Ammon's horn (tissue), 1 donor: ENCODE results near the gene LRRC8C.
"Not testable (repeated sequence)": the region's sequence is repeated elsewhere in the genome, so short reads cannot be mapped to it uniquely, and the experiment has no call there.

Experiments used
- DNase-seq: peaks from one replicate; pipeline ENCODE4 v3.0.0-alpha.2; 2016; ENCODE audit warnings: low spot score

Gene LRRC8C

DNA sequence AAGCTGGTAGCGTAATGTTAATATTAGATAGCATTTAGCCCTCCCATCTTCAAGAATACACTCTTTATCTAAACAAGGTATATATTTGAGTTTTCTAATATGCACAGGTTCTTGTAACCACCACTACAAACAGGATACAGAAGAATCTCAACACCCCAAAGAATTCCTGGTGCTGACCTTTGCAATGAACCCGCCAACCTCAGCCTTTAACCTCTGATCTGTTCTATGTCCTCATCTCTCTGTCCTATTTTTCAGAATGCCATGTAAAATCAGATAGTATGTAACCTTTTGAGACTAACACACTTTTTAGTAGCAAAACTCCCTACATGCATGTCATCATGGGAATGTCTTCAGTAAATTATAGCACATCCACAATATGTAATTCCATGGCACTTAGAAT, 71.1 kb downstream of the LRRC8C start:
- DNase-seq = no peak

DNA sequence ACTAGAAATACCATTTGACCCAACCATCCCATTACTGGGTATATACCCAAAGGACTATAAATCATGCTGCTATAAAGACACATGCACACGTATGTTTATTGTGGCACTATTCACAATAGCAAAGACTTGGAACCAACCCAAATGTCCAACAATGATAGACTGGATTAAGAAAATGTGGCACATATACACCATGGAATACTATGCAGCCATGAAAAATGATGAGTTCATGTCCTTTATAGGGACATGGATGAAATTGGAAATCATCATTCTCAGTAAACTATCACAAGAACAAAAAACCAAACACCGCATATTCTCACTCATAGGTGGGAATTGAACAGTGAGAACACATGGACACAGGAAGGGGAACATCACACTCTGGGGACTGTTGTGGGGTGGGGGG, 72.0 kb downstream of the LRRC8C start:
- not testable (repeated sequence) for DNase-seq

DNA sequence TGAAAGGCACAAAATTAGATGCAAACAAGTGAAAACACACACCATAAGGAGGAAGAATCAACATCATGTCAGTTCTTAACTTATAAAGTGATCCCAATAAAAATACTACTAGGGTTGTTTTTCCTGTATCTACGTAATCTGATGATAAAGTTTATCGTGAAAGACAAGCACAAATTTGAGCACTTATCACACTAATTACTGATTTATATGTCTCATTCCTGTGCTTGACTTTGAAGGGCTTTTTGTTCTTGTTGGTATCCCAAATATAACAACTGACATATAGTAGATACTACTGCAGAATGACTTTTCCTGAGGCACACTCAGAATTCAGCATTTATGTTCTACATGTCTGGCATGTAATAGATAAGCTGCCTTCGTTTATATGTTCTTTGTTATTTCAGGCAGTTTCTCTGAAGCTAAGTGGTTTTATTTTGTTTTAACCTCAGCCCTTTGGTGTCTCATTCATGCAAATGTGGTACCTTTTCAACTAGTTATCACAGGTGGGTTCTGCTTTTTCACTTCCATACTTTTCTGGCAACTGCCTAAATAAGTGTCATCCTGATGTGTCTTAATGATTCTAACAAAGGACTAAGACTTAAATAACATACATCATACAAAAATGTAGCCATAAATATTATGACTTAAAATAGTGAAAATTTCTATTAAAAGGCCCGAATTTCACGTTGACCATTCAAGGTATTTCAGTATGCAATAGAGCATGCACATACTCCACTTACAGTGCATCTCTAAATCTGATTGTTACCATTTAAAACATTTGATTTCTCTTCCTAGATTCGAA, 73.2 kb downstream of the LRRC8C start:
- DNase-seq = no peak

DNA sequence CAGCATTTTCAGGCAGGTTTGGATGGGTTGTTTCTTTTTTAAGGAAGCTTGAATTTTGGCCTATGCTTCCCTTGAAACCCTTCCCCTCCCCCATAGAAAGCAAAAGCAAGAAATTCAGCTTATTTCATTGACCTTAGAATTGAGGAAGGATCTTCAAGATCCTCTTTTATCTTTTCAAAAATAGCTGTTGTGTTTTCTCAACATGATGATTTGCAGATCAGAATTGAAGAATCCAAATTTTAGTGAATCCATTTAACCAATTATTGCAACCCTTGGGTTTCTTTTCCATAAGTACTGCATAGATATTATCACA, 73.7 kb downstream of the LRRC8C start:
- no peak for DNase-seq

DNA sequence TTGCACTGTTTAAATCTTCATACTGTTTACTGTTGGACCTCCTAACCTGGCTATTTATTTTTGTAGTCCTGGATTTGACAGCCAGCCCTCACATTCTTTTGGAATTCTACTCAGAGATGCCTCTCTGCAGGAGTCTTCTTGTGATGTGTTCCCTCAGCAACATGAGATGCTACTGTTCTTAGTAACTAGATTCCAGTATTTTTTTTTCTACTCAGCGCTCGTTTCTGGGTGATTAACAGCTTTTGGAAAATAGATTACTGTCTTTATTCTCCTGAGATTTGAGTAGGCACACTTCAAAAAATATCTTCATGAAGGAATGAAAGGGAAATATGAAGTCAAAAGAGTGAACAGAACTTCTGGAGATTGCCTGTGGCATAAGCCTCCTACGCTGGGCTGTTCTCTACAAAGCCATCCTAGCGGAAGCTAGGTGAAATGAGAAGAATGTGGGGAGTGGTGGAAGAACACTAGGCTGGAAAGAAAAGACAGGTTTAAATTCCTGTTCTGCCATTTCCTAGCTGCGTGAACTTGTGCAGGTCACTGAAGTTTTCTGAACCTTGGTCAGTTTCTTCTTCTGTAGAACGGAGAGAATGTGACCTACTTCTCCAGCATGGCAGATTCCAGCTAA, 75.9 kb downstream of the LRRC8C start:
- DNase-seq = no peak

DNA sequence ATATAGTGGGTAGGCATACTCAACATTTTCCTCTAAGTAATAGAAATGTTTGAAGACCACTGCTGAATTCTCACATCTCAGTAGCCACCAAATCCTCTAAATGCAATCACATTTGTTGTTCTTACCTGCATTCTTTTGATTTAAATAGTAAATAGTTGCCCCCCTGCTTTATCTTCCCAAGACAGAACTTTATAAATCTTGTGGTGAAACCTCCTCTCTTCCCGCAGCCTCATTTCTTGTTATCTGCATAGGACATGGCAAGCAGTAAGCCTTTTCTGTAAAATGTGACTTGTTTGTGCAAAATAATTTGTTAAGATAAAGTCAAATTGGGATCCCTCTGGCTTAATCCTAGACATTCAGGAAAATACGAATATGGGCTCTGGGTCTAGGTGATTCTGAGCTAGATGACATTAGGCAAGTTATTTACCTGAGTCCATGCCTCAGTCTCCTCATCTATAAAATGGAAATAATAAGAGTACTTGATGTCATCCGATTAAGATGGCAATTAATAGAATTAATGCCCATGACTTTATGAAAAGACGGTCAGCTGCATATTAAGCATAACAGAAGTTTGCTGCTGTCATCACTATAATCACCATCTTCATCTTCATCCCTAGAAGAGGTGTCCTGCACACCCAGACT, 77.7 kb downstream of the LRRC8C start:
- no peak for DNase-seq

DNA sequence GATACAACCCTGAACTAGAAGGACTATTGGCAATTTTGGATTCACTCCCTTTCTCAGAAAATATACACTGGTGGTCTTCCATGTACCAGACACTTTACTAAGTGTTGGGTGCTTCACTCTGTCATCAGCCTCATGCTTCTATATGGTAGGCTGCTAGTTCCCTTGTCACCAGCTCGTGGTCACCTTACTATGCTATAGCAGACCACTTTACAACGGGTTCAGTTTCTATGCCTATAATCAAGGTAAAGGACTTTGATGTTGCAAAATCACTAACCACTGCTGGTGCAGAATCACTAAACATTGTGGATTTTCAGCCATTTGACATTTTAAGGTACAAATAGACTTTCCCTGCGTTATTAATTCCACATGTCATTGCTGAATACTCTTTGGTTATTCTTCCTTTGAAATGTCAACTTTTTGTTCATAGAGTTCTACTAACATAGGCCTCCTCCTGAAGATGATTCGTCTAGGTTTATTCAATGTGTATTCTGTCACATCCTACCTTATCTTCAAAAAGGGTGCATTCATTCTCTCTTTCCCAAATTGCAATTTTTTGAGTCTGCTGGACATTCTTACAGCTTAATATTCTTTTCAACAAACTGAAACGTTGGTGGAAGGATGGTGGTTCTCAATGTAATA, 78.3 kb downstream of the LRRC8C start:
- no peak for DNase-seq

DNA sequence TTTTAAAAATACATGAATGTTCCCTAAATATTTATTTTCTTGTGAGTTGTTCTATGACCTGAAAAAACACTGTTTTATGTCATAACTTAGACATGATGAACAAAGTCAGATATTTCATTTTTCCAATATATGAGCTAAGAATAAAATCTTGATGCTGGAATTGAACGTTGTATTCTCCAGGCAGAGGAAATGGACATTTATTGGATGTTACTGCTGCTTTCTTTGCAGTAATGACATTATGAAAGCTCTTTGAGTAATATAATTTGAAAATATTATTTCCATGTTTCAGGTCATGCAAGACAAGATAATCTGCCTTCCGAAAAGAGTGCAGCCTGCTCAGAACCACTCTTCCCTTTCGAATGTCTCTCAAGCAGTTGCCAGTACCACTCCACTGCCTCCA, 79.5 kb downstream of the LRRC8C start:
- no peak for DNase-seq

DNA sequence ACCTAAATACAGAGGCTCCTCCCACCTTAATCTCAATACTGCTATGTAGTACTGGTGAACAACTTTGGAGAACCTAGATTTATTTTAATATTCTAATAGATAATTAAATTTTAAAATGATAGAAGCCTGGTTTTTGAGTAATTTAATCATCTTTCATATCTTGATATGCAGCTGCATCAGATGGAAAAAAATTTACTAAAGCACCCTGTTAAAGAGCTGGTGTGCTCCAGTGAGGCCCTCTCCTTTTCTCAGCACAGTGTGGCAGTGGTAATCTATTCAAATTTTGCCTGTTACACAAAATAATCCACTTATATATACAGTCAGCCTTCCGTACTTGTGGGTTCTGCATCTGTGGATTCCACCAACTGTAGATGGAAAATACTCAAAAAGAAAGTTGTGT, 82.8 kb downstream of the LRRC8C start:
- DNase-seq = no peak

DNA sequence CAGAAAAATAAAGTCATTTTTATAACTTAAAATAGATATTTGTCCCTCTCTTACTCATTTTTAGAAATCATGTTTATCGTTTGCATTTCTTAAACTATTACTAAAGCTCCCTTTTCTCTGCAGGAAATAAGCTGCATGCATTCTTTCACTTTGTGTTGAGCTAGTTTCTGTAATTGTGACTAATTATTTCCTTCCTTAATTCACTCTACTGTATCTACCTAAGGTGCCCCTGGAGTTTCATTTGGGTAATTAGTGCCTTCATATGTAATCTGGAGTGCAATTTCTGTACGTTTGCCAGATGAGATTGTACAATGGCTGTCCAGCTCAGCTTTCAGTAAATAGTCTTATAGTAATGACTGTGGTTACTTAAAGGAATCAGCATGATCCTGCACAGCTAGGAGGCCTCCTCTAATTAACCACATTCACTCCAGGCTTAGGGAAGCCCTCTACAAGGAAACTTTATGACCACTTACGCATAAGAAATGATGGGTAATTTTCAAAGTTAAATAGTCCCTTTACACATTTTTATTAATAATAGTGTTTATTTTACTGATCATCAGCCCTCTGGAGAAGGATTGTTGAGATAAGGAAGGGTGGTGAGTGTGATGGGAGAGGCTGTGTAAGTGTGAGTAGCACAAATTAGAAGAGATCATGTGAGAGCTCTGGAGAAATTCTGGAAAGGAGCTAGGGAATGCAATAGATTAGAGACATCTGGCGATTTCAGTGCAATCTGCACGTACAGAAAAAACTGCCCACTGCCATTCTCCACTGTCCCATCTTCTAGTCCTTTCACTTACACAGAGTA, 86.8 kb downstream of the LRRC8C start:
- no peak for DNase-seq

DNA sequence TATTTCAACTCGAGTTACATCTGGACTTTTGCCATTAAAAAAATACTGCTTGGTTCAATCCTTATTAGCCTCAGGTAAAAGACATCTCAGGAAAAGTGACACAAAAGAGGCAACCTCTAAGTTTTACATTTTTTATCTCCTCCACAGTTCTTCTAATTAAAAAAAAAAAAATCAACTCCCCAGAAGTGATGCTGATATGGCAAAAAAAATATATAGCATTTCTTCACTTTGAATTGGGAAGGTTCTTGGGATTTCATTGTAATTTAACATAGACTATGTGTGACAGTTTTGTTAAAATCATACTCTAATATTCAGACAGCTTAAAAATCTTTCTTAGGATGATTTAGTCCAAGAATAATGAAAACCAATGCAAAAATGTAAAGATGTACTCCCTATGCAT, 87.9 kb downstream of the LRRC8C start:
- DNase-seq = no peak

DNA sequence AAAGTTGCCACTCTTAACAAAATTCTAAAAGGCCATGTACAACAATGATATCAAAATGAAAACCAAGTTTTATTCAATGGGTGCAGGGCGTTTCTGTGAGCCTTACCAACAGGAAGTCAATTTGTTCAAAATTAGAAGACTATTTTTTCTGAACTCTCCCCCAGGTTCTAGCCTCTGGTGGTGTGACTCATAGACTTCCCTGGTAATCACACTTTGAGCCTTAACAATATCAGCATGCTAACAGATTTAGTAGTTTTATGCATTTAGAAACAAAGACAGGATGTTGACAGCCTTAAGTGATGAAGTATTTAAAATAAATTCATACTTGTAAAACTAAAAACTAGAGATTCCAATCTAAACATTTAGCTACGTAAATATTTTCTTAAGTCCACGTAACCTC, 88.4 kb downstream of the LRRC8C start:
- no peak for DNase-seq

DNA sequence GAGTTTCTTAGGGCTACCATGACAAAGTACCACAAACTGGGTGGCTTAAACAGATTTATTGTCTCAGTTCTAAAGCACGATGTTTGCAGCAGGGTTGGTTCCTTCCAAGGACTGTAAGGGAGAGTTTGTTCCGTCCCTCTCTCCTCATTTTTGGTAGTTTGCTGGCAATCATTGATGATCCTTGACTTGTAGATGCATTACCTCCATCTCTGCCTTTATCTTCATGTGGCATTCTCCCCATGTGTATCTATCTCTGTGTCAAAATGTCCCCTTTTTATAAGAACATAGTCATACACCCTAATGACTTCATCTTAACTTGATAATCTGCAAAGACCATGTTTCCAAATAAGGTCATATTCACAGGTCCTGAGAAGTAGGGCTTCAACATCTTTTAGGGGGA, 90.2 kb downstream of the LRRC8C start:
- no peak for DNase-seq

DNA sequence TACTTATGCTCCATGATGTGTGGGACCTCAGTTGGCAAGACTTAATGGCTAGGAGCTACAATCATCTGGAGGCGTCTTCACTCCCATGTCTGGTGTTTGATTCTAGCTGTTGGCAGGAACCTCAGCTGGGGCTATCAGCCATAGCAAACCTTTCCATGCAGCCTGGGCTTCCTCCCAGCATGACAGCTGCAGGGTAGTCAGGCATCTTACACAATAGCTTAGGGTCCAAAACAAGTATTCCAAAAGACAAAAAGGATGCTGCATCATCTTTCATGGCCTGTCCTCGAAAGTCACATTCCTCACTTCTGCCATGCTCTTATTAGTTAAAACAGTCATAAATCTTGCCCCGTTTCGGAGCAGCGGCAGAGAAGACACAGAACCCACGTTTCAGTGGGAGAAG, 90.9 kb downstream of the LRRC8C start:
- peak; percentile 30 for DNase-seq

DNA sequence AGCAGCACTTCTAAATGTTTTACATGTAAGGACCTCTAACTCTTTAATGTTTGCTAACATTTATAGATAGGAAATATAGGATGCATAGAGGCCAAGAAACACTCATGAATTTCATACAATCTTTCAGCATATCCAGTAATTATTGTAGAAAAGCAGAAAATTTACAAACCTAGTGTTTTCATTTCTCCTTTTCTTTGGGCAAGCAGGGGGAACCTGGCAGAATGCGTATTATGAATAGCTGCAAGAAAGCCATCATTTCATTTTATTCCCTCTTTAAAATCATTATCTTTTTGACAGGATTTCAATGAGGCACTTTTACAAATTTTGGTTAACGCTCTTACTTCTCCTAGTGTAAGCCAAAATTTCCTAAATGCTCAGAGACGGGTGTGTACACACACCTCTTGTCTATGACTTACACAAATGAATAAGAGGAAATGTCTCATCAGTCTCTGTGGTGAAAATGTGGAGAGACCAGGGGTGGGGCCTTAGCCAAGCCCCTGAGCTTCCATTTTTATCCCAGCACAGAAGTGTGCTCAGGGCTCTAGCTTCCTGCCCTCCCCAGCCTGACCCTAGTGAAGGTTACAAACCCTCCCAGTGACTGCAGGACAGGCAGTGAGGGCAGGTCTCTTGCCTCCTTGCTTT, 91.6 kb downstream of the LRRC8C start:
- peak; percentile 12 for DNase-seq

DNA sequence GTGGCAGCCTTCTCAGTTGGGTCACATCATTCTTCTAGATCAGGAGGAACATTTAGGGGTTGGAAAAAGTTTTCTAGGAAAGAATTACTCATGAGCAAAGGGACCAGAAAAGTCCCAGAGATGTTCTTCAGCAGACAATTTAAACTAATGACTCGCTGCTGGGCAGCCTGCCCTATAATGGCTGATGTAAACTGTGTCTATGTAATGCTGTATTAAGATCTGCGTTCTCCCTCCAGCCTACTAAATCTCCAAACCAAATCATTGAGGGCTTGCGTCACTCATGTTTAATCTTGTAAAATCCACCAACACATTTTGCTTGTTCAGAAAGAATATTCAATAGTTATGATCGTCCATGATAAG, 92.1 kb downstream of the LRRC8C start:
- no peak for DNase-seq

DNA sequence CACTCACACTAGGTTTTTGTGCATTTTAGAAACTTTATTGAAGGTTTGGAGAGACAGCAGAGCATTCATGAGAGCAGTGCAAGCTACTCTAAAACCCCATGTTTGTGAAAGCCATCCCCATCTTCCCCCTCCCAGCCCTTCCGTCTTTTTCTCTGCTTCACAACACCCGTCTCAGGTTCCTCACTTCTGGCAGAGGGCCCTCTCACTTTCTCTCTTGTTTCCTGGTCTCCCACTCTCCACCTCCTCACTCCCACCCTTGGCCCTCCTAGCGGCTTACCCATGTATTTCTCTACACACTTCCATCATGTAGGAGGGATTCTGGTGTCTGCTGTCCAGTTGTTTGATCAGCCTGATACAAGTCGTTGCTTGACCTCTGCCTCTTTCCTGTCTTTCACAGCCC, 92.7 kb downstream of the LRRC8C start:
- DNase-seq = no peak

DNA sequence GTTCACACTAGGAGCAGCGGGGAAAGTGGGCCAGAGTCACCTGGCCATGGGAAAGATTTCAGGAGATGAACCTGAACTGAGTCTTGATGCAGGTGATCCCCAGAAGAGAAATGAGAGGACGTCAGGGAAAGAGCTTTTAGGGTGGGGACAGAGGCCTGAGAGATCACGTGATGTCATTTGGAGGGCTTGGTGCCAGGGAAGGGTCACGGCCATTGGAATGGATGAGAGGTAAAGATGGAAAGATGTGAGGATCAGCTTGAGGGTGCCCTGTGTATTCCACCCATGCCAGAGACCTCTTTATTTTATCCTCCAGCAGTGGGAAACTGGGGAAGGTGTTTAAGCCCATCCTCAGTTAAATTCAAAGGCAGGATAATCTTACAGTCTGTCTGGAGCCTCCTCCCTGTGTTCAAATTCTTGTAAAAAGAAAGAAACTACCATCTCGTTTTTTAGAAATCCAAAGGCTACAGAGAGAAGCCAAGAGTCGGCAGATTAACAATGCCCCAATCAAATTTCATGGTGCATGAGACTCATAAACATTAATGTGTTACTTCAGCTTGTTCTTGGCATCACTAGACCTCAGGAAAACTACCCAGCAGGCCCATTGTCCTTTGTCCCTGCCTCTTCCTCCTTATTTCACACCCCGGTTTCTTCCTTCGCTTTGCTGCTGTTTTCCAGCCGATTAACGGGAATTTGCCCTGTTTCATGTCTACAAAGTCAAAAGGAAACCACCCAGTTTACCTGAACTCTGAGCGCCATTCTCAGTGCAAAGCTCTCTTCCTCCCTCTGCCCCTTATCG, 94.8 kb downstream of the LRRC8C start:
- DNase-seq = no peak

DNA sequence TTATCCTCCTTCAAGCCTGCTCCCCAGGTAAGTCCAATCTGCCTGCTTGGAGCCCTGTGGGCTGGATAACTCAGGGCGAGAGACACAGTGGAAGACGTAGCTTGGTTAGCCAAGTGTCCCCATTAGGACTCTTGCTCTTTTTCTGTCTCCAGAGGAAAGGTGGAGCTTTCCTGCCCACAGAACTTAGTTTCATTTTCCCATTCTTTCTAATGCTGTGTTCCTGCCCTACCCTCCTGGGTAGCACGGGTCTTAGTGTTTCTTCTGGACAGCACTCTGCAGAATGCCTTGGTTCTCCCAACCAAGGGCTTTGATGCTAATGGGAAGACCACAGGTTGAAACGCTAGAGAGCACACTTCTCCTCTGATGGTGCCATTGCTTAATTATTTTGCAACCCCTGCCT, 95.5 kb downstream of the LRRC8C start:
- DNase-seq = no peak

DNA sequence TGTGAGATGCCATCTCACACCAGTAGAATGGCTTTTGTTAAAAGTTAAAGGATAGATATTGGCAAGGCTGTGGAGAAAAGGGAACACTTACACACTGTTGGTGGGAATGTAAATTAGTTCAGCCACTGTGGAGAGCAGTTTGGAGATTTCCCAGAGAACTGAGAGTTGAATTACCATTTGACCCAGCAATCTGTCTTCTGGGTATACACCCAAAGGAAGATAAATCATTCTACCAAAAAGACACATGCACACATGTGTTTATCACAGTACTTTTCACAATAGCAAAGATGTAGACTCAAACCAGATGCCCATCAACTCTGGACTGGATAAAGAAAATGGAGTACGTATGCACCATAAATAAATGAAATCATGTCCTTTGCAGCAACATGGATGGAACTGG, 99.3 kb downstream of the LRRC8C start:
- DNase-seq = no peak

DNA sequence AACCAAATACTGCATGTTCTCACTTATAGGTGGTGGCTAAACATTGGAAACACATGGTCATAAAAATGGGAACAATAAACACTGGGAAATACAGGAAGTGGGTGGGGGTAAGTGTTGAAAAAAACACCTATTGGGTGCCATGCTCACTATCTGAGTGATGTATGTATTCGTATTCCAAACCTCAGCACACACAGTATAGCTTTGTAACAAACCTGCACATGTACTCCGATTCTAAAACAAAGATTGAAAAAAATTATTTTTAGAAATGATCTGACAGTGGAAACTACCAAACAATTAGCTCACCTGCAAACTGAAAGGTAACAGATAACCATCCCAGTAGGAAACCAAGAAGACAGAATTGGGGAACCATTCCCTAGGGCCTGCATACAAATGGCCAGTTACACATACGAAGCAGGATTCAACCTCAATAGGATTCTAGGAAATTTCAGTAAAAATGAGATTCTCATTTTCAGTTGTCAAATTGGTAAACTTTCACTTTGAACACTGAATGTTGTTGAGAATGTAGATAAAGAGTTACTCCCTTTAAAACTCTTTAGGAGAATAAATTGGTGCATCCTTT, 99.8 kb downstream of the LRRC8C start:
- no peak for DNase-seq
